ENCODE measurements around the gene UGP2. TPM values are rescaled to one million over a fixed set of nuclear protein-coding genes. Genes with fewer than 3 reads are reported as not detected.
"Not testable (repeated sequence)": the region's sequence is repeated elsewhere in the genome, so short reads cannot be mapped to it uniquely, and the experiment has no call there.

Gene UGP2
- total RNA-seq: 55.6 and 61.8 TPM in 2 replicates

DNA sequence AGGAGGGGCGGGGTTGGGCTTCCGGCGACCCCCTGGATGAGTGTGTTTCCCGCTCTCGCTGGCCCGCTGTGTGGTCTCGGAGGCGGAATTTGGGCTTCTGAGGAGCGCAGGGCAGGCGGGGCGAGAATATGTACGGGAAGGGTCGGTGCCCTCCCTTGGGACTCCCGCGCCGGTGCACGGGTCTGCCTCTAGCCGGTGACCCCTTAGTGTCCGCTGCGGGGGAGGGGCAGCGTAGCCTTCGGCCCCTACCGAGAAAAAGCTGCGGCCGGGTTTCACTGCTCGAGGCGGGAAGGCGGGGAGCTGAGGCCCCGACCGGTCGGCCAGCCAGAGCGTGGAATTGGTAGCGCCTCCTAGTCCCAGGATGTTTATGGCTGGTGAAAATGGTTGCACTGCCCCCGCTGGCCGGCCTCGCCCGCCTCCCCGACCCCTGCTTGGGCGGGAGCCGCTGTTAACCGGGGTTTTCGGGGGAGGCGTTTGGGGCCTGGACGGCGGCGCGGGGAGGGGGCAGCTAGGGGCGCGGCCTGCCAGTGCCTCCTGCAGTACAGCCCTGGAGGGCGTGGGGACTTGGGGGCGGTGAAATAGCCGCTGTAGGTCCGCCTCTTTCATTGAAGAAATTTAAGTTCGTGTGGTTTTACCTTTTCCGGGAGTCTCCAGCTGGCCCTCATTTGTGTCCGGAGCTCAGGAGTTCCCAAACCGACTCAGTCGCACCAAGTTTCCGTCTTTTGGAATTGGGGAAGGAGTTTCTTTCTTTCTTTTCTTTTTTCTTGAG is at the start of gene UGP2:
Gene UGP2, plus strand, starts transcription at position 643 of the 769 bp plus-strand sequence. CDS start 290 bp downstream, outside the sequence.
- DNase-seq (ENCODE audit: low read depth, low spot score): peak; percentile 47

DNA sequence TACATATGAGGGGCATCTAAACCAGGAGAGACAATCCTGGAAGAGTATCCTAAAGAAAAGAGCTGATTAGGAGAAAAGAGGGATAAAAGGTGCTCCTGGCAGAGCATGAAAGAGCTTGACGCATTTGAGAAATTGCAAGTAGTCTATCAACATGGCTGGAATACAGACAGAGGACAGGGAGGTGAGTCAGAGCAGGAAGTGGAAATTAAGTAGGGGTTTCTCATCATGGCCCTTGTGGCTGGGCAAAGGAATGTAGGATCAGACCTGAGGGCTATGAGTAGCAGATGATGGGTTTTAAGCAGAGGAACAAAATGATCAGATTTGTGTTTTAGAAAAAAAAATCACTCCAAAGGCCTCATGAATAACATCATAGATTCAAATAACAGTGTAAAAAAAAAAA is 49.2 kb upstream of the UGP2 start:
- no peak for DNase-seq (ENCODE audit: low read depth, low spot score)

DNA sequence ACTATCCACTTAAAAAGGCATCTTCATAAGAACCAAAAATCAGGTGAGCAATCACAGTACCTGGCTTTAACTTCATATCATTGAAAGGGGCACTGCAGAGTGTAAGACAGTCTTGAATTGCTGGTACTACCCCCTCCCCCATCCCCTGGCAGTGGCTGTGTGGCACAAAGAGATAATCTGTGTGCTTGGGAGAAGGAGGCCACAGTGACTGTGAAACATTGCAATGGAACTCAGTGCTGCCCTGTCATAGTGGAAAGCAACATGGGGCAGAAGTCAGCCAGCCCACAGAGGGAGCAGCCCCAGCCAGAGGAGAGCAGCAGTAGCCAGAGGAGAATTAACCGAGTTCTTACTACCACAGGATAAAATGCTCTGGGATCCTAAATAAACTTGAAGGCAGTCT is 45.3 kb upstream of the UGP2 start:
- DNase-seq (ENCODE audit: low read depth, low spot score): no peak

DNA sequence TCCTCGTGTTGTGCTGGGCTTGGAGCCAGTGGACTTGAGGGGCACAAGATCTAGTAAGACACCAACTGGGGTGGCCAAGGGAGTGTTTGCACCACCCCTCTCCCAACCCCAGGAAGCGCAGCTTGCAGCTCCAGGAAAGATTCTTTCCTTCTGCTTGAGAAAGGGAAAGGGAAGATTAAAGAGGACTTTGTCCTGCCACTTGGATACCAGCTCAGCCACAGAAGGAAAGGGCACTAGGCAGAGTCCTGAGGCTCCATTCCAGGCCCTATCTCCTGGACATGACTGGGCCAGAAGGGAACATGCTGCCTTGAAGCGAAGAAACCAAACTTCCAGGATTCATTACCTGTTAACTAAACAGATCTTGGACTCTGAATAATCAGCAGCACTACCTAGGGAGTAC is 44.9 kb upstream of the UGP2 start:
- no peak for DNase-seq (ENCODE audit: low read depth, low spot score)

DNA sequence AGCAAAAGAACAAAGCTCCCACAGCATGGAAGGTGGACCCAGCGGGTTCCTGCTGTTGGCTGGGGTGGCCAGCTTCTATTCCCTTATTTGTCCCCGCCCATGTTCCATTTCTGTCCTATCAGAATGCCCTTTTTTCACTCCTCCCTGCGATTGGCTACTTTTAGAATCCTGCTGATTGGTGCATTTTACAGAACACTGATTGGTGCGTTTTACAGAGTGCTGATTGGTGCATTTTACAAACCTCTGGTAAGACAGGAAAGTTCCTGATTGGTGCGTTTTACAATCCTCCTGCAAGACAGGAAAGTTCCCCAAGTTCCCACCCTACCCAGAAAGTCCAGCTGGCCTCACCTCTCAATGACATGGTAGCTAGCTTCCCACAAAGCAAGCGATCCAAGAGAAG is 40.2 kb upstream of the UGP2 start:
- DNase-seq (ENCODE audit: low read depth, low spot score): no peak

DNA sequence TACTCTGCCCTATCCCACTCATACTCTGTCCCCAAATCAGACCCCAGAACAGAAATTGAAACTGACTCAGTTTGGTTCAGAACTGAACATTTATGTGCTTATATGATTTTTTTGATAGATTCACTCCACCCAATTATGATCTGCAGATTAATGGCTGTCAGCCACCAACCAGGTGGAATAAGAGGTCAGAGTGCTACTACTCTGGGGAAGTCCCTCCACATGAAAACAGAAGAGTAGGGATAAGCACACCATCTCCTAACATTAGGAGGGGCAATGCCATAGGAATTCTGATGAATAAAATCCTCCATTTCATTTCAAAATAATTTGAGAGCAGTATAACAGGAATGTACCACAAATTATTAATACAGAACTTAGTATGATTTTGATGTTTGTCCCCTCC is 36.3 kb upstream of the UGP2 start:
- DNase-seq (ENCODE audit: low read depth, low spot score): no peak

DNA sequence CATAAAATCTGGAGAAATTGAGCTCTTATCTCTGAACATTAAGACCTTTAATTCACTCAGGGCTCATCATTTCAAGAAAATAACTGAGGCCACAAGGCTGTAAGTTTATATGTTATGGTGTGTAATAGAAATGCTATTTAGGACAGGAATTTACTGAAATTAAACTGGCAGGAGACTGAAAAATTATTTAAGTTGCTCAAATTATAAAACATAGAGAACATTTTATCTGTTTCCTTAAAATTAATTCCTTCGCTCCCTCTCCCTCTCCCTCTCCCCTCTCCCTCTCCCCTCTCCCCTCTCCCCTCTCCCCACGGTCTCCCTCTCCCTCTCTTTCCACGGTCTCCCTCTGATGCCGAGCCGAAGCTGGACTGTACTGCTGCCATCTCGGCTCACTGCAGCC is 33.7 kb upstream of the UGP2 start:
- DNase-seq (ENCODE audit: low read depth, low spot score): not testable (repeated sequence)

DNA sequence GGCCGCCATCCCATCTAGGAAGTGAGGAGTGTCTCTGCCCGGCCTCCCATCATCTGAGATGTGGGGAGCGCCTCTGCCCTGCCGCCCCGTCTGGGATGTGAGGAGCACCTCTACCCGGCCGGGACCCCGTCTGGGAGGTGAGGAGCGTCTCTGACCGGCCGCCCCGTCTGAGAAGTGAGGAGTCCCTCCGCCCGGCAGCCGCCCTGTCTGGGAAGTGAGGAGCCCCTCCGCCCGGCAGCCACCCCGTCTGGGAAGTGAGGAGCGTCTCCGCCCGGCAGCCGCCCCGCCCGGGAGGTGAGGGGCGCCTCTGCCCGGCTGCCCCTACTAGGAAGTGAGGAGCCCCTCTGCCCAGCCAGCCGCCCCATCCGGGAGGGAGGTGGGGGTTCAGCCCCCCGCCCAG is 32.8 kb upstream of the UGP2 start:
- not testable (repeated sequence) for DNase-seq (ENCODE audit: low read depth, low spot score)

DNA sequence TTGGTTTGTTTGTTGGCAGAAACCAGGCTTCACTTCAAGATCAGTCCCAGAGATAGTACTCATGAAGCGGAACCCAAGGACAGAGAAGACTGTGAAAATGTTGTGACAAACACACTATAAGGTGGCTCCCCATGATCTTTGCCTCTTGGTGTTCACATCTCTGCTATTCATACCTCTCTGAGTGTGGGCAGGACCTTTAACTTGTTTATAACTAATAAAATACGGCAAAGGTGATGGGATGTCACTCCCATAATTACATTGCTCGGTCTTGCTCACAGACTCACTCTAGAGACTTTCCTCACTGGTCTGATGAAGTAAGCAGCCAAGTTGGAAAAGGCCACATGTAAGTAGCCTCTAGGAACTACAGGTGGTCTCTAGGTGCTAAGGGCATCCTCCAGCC is 30.6 kb upstream of the UGP2 start:
- DNase-seq (ENCODE audit: low read depth, low spot score): no peak

DNA sequence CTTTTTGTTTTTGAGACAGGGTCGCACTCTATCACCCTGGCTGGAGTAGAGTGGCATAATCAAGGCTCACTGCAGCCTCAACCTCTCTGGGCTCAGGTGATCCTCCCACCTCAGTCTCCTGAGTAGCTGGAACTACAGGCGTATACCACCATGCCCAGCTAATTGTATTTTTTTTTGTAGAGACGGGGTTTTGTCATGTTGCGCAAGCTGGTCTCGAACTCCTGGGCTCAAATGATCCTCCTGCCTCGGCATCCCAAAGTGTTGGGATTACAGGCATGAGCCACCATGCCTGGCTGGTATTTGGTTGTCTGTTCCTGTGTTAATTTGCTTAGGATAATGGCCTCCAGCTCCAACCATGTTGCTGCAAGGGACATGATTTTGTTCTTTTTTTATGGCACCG is 29.8 kb upstream of the UGP2 start:
- DNase-seq (ENCODE audit: low read depth, low spot score): not testable (repeated sequence)

DNA sequence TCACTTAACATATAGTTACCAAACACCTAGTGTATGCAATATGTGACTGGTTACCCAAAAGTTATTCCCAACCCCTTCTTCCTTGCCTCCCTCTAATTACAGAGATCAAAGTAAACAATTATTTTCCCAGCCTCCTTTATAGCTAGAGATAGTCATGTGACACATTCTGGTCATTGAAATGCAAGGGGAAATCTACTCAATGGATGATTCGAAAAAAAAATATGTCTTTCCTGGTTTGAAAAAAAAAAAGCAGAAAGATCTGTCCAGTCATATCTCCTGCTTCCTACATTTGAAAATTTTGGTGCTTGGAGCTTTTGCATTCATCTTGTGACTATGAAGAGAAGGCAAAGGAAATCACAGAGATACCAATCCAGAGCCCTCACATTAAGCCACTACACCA is 27.6 kb upstream of the UGP2 start:
- no peak for DNase-seq (ENCODE audit: low read depth, low spot score)

DNA sequence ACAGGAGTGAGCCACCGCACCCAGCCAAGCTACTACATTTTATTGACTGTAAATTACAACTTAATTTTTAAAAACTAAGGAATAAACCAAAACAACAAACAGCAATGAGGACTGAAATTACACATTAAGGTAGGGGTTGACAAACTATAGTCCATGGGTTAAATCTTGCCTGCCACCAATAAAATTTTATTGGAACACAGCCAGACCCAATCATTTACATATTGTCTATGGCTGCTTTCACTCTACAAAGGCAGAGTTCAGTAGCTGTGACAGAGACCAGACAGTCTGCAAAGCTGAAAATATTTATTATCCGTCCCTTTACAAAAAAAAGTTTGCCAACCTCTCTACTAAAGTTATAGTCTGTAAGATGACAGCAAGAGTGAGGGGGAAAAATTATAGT is 24.3 kb upstream of the UGP2 start:
- DNase-seq (ENCODE audit: low read depth, low spot score): no peak

DNA sequence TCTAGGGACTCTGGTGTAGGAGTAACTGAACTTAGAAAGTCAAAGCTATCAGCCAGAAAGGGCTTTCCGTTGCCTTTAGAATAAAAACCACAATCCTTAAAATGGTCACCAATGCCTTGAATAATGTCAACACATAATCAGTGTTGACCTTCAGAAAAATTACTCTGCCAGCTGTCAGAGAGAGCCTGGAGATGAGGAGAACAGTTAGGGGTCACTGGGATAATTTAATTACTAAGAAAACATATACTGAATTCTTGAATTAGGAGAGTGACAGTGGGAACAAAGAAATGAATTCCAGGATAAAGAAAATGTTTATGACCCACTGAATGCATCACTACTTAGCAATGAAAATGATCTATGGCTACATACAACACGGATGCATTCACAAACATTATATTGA is 23.4 kb upstream of the UGP2 start:
- no peak for DNase-seq (ENCODE audit: low read depth, low spot score)

DNA sequence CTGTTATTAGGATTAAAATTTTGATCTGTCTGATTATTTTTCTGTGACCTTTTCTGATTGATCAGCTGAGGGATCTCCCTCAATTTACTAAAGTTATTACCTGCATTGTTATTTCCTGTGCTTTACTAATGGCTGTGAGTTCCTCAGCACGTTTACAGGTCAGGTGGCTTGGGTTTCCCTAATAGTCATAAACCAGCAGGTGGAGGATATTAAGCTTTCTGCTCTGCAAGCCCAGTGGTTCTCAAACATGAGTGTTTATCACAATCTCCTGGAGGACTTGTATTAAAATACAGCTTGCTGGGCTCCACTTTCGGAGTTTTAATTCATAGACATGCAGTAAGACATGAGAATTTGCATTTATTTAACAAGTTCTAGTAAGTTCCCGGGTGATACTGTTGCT is 22.4 kb upstream of the UGP2 start:
- DNase-seq (ENCODE audit: low read depth, low spot score): no peak

DNA sequence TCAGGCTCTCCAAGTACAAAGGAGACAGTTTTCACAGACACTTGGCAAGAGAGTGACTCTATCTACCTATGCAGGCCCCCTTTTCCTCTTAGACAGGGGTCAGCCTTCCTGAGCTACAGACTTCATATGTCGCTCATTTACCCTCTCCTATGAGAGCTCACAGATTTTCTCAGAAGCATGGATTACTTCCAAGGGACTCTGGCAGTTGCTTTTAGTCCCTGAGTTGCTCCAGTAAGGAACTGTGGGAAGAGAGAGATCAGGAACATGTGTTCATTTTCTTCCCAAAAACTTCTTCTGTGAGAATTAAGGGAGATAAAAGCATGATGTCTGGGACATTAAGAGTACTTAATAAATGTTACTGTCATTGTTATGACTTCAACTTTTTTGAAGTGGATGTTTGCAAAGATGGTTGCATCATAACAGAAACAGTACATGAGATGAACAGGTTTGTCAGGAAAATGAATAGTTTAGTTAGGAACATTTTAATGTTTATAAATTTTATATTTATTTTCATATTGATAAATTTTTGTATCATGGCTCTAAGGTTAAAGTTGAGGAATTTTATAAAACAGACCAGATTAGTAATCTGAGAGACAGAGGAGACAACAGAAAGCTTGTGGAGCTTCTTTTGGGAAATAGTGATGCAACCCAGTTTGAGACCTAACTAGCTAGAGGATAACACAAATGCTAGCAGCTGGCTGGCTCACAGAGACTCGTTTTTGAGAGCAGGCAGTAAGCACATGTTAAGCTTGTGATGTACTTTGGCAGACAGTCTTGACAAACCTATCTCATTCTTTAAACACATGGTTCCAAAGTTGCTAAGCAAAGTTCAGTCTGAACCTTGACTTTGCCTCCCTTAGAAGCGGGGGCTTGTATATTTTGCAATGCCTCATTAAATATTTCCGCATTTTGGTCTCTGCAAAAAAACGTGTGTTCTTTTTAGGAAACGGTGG is 21.7 kb upstream of the UGP2 start:
- DNase-seq (ENCODE audit: low read depth, low spot score): no peak

DNA sequence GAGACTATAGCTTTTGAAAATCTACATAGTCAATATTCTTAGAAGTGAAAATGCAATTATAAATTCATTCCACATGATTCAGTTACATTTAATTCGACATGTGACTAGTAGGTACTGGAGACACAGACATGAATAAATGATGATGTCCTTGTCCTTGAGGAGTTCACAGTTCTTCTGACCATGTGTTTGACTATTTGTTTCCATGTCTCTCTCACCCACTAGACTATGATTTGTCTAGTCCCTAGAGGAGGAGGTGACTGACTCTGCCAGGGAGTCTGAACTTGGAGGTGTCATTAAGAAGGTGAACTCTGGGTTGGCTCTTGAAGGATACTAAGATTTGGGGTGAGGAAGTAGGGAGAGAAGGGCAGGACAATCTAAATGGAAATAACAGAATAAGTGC is 20.7 kb upstream of the UGP2 start:
- DNase-seq (ENCODE audit: low read depth, low spot score): no peak

DNA sequence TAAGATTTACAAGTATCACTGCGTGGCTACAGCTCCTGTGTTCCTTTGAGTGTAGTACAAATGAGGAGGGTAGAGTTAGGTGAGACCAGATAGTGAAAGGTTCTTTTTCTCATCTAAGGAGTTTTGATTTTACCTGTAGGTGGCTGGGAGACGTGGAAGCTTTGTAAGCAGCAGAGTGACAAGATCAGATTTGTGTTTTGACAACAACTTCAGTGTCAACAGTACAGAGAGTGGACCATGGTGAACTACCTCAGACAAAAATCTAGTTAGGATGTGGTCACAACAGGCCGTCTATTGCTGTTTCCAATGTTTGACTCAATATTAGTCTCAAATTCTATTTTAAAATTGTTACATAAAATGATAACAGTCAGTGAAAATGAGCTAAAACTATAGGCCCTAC is 20.3 kb upstream of the UGP2 start:
- no peak for DNase-seq (ENCODE audit: low read depth, low spot score)

DNA sequence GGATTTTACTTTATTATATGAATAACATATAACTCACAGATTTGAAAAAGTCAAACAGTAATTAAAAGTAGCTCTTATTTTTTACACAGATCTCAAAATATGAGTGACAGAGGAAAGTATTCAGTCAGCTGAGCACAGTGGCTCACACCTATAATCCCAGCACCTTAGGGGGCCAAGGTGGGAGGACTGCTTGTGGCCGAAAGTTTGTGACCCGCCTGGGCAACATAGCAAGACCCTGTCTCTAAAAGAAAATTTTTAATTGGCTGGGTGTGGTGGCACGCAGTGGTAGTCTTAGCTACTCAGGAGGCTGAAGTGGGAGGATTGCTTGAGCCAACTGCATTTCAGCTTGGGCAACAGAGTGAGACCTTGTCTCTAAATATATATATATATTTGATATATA is 19.2 kb upstream of the UGP2 start:
- no peak for DNase-seq (ENCODE audit: low read depth, low spot score)

DNA sequence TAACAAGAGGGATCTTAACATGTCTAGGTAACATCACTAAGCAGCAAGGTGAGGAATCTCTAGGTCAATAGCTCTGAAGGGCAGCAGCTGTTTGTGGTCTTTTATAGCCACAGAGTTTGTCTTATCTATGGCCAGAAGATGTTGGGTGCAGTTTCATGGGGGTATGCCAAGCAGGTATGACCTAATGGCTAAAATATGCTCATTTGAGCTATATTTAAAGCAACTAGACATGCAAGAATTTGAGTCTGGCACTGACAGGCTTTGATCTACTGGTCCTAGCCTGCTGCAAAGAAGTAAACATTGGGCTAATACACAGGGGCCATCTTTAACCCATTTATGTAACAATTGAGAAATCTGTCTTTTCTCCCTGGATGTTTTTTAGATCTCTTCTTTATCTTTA is 13.9 kb upstream of the UGP2 start:
- no peak for DNase-seq (ENCODE audit: low read depth, low spot score)

DNA sequence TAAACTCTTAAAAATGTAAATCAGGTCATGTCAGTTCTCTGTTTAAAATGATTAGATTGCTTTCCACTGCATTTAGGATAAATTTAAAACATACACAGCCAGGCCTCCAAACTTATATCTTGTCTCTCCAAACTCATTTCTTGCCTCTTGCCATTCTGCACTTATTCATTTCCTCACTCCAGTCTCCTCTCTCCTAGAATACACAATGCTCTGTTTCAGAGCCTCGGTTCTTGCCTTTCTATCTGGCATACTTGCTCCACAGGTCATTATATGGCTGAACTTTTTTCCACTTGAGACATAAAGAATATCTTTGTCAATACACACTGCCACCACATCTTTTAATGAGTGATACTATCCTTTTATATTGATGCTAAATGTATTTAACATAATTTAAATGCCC is 10.5 kb upstream of the UGP2 start:
- DNase-seq (ENCODE audit: low read depth, low spot score): no peak

DNA sequence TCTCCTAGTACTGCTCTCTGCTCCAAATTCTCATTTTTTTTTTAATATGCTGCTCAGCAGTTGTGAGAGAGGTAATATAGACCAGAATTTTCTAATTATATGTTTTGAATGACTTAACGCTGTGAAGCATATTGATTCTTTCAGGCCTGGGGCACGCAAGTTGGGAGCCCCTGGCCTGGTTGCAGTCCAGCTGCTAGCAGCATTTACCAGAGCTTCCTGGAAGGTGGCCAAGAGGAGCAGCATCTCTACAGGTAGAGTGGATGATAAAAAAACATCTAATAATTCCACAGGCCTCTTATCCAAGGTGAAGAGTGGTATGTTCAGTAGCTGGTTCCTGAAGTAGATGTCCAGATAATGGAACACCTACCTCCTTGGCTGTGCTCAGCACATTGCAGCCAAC is 7.3 kb upstream of the UGP2 start:
- DNase-seq (ENCODE audit: low read depth, low spot score): no peak

DNA sequence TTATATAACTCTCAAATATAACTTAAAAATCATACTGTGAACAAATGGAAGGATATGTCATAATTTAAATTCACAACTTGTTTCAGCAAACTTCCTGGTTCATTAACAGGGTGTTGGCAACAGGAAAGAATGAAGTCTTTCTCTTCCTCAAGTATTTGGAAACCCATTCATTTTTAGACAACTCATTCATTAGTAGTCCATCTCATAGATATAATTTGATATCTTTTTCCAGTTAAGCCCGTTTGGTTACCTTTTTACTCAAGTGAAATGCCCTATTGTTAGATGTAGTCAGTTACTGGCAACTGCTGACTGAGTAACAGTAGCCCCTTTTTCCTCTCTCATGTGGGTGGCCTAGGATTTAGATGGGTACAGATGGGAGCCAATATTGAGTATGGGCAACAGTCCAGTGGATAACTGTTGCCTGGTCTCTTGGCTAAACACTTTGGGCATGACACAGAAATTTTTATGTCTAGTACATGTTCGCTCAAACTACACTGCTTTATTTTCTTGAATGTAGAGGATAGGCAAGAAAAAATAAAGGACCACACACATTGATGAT is 4.6 kb upstream of the UGP2 start:
- DNase-seq (ENCODE audit: low read depth, low spot score): no peak
